Skeletal muscle tissue (tissue), 4 donors: Measurements from ENCODE around the gene OOSP4B. TPM values are rescaled to one million over a fixed set of nuclear protein-coding genes. Genes with fewer than 3 reads are reported as not detected.
"Not testable (repeated sequence)": the region's sequence is repeated elsewhere in the genome, so short reads cannot be mapped to it uniquely, and the experiment has no call there.

Experiments used
- H3K27ac ChIP-seq: one replicate; pipeline ENCODE4 v1.7.0; 2013; ENCODE audit warnings: mild to moderate bottlenecking, low read depth, low read length, inconsistent platforms
- H3K27me3 ChIP-seq, 3 donors: one replicate each; pipeline ENCODE4 v1.7.0; 2013; ENCODE audit warnings: low read length in 3 of 3; ENCODE audit not compliant: control insufficient read depth in 3 of 3, insufficient read depth in 3 of 3
- H3K36me3 ChIP-seq, 3 donors: one replicate each; pipeline ENCODE4 v1.7.0; 2013; ENCODE audit warnings: low read length in 3 of 3; ENCODE audit not compliant: control insufficient read depth in 3 of 3, insufficient read depth in 3 of 3
- H3K4me1 ChIP-seq, 3 donors: one replicate each; pipeline ENCODE4 v1.7.0; 2013; ENCODE audit warnings: low read length in 3 of 3, mild to moderate bottlenecking in 3 of 3; ENCODE audit not compliant: control insufficient read depth in 3 of 3, insufficient read depth in 3 of 3
- H3K4me3 ChIP-seq, 3 donors: one replicate each; pipeline ENCODE4 v1.7.0; 2013; ENCODE audit warnings: low read length in 3 of 3
- H3K9ac ChIP-seq, 3 donors: one replicate each; pipeline ENCODE4 v1.7.0; 2013; ENCODE audit warnings: low read length in 3 of 3, mild to moderate bottlenecking in 3 of 3, moderate library complexity in 2 of 3, low read depth in 1 of 3
- H3K9me3 ChIP-seq, 3 donors: one replicate each; pipeline ENCODE4 v1.7.0; 2013; ENCODE audit warnings: low read length in 3 of 3; ENCODE audit not compliant: control insufficient read depth in 3 of 3
- total RNA-seq: library from RNA; depleted of rRNA; stranded (reverse); fragments of >200 nt; gene quantifications from one replicate; pipeline ENCODE4 v1.2.3, GENCODE V29; 2014
- donor health status: Osteomylitis.

The OOSP4B gene
- total RNA-seq, 1 donor from 2014 or later, result not detected

DNA sequence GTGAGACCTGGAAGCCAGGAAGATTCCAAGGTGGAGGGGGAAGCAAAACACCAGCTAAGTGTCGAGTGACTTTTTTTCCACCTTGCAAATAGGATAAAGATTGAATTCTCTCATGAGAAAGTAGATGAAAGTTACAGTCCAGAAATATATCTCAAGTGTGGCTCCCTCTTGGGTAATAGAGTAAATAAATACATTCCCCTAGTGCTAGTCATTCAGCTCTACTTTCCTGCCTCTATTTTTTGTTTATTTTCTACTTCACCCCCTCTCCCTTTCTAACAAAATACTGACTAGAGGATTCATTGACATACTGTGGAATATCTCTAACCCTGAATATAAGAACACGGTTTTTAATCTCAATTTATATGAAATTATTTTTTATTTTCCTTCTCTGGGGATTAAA is 19.2 kb upstream of the OOSP4B start:
- no peak overlapping the region for H3K27ac ChIP-seq
- H3K4me1 ChIP-seq, result no peaks in the 10 kb centered on the region
- peaks cover 0 to 3% (median 0%) of the 10 kb centered on the region in 3 donors for H3K9me3 ChIP-seq
- H3K4me3 ChIP-seq, result no peak overlapping the region
- H3K27me3 ChIP-seq, result no peaks in the 10 kb centered on the region
- H3K36me3 ChIP-seq, result no peaks in the 10 kb centered on the region
- no peak overlapping the region for H3K9ac ChIP-seq

GRCh38 chr11:59999691-60000090 is 17.3 kb upstream of the OOSP4B start:
- Histone ChIP-seq H3K27me3 (no peaks in the 10 kb centered on the region), H3K9ac (no peak overlapping the region), H3K4me1 (no peaks in the 10 kb centered on the region), H3K27ac (no peak overlapping the region), H3K4me3 (no peak overlapping the region), H3K36me3 (no peaks in the 10 kb centered on the region), H3K9me3 (no peaks in the 10 kb centered on the region)

DNA sequence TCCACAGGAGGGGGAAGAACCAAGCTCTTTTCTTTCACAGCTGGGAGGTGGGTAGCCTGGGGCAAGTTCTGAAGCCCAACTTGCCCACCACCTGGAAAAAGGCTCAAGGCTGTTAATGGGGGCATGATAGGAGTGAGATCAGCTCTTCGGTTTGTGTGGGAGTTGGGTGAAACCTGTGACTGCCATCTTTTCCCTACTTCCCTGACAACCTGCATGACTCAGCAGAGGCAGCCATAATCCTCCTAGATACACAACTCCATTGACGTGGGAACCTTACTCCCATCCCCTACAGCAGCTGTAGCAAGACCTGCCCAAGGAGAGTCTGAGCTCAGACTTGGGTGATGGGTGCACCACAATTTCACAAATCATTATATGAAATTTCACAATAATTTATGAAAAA is 13.3 kb upstream of the OOSP4B start:
- Histone ChIP-seq H3K27me3 (no peaks in the 10 kb centered on the region), H3K36me3 (no peaks in the 10 kb centered on the region), H3K4me1 (no peaks in the 10 kb centered on the region), H3K9me3 (no peaks in the 10 kb centered on the region), H3K9ac (no peak overlapping the region), H3K4me3 (no peak overlapping the region), H3K27ac (no peak overlapping the region)

DNA sequence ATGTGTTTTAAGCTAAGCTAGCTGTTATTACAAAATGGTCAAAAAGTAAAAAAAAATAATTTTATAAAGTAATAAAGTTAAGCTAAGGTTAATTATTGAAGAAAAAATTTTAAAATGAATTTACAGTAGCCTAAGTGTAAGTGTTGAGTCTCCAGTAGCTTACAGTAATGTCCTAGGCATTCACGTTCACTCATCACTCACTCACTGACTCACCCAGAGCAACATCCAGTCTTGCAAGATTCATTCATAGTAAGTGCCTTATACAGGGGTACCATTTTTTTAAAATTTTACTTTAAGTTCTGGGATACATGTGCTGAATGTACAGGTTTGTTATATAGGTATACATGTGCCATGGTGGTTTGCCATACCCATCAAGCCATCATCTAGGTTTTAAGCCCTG is 11.6 kb upstream of the OOSP4B start:
- H3K9ac ChIP-seq, result no peak overlapping the region
- no peaks in the 10 kb centered on the region for H3K36me3 ChIP-seq
- no peak overlapping the region for H3K4me3 ChIP-seq
- no peaks in the 10 kb centered on the region for H3K27me3 ChIP-seq
- H3K4me1 ChIP-seq, result no peaks in the 10 kb centered on the region
- no peaks in the 10 kb centered on the region for H3K9me3 ChIP-seq
- no peak overlapping the region for H3K27ac ChIP-seq

DNA sequence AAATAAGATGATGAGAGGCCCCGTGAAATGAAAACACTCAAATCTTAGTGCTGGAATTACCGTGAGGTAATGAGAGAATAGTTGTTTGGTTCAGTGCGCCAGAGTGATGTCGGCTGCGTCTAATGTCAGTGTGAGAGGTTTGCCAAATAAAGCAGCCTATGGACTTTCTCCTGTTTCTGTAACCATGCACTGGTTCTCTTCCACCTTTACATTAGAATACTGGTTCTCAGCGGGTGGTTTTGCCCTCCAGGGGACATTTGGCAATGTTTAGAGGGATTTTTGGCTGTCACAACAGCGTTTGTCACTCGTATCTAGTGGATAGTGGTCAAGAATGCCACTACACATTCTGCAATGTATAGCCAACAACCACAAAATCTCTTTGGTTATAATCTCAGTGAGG is 1.1 kb downstream of the OOSP4B start:
- Histone ChIP-seq H3K27me3 (no peaks in the 10 kb centered on the region), H3K9me3 (no peaks in the 10 kb centered on the region), H3K9ac (no peak overlapping the region), H3K36me3 (no peaks in the 10 kb centered on the region), H3K27ac (no peak overlapping the region), H3K4me3 (no peak overlapping the region), H3K4me1 (no peaks in the 10 kb centered on the region)

GRCh38 chr11:60020376-60020775 is 3.4 kb downstream of the OOSP4B start:
- H3K9me3 ChIP-seq, H3K9ac ChIP-seq, H3K4me3 ChIP-seq, H3K27me3 ChIP-seq, H3K4me1 ChIP-seq, H3K36me3 ChIP-seq, H3K27ac ChIP-seq: not testable (repeated sequence)

GRCh38 chr11:60029015-60029632 is 12.1 kb downstream of the OOSP4B start:
- Histone ChIP-seq H3K27ac (no peak overlapping the region), H3K27me3 (no peaks in the 10 kb centered on the region), H3K4me1 (no peaks in the 10 kb centered on the region), H3K36me3 (no peaks in the 10 kb centered on the region), H3K9ac (no peak overlapping the region), H3K9me3 (no peaks in the 10 kb centered on the region), H3K4me3 (no peak overlapping the region)

- Histone ChIP-seq H3K9me3 (no peaks in the 10 kb centered on the region), H3K9ac (no peak within 1 kb of the TSS), H3K4me1 (no peaks in the 10 kb centered on the region), H3K36me3 (no peaks in the 10 kb centered on the region), H3K27me3 (no peaks in the 10 kb centered on the region), H3K27ac (no peak within 1 kb of the TSS), H3K4me3 (no peak within 1 kb of the TSS)
Observed at GRCh38 chr11:60040109-60040508, 23.1 kb downstream of the OOSP4B start, which contains the start of gene OOSP2. TSS of gene OOSP2 (plus strand) at chr11:60040409. CDS start at chr11:60040460, 51 bp downstream.

- not testable (repeated sequence) for H3K27ac ChIP-seq, H3K27me3 ChIP-seq, H3K4me1 ChIP-seq, H3K9ac ChIP-seq, H3K4me3 ChIP-seq, H3K9me3 ChIP-seq, H3K36me3 ChIP-seq
Observed at GRCh38 chr11:60050422-60050821, 33.4 kb downstream of the OOSP4B start.

DNA sequence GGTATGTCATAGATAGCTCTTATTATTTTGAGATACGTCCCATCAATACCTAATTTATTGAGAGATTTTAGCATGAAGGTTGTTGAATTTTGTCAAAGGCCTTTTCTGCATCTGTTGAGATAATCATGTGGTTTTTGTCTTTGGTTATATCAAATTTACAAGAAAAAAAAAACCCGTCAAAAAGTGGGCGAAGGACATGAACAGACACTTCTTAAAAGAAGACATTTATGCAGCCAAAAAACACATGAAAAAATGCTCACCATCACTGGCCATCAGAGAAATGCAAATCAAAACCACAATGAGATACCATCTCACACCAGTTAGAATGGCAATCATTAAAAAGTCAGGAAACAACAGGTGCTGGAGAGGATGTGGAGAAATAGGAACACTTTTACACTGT is 33.9 kb downstream of the OOSP4B start:
- not testable (repeated sequence) for H3K4me3 ChIP-seq, H3K27me3 ChIP-seq, H3K4me1 ChIP-seq

More for the DNA sequence above, 33.9 kb downstream of the OOSP4B start:
- H3K9me3 ChIP-seq, H3K27ac ChIP-seq, H3K36me3 ChIP-seq, H3K9ac ChIP-seq: not testable (repeated sequence)
